HG02870 (cell line): ENCODE measurements around the gene SCLY.
"Not testable (repeated sequence)": the region's sequence is repeated elsewhere in the genome, so short reads cannot be mapped to it uniquely, and the experiment has no call there.

ENCODE experiments used
- ATAC-seq: cut with Tn5 transposase; IDR thresholded peaks from one replicate; pipeline ENCODE4 v1.9.1; 2021; ENCODE audit warnings: mild to moderate bottlenecking, moderate library complexity; ENCODE audit not compliant: unreplicated experiment

SCLY gene

DNA sequence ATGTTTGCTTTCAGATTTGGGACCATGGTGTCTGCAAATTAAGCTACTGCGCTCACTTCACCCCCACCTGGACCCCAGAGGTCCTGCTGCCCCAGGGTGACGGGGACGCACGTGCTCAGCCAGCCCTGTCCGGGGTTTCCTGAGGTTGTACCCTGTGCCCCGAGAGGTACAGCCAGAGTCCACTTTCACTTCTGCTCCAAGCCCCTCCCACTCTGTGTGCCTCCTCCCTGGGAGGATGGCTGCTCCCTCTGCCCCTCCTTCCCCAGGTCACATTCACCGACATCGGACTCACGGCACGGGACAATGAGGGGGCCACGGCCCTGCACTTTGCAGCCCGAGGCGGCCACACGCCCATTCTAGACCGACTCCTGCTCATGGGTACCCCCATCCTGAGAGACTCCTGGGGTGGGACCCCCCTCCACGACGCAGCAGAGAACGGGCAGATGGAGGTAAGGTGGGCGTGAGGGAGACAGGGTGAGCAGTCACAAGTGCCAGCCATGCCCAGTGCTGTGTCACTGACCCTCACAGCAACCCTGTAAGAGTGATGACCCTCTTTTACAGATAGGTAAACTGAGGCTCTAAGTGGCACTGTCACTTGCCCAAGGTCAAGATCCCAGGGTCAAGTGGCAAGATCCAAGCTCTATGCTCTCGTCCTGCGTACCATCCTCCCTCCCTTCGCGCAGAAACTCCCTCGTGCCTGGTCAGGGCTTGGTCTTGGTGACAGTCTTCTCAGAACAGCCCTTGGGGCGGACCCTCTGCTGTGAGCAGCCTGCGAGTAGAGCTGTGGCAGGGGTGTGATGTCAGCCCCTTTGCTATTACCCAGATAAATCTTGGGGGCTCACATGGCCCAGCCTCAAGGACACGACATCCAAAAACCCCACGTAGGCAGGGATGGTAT is 47.0 kb downstream of the SCLY start:
- peak; percentile 78 for ATAC-seq

DNA sequence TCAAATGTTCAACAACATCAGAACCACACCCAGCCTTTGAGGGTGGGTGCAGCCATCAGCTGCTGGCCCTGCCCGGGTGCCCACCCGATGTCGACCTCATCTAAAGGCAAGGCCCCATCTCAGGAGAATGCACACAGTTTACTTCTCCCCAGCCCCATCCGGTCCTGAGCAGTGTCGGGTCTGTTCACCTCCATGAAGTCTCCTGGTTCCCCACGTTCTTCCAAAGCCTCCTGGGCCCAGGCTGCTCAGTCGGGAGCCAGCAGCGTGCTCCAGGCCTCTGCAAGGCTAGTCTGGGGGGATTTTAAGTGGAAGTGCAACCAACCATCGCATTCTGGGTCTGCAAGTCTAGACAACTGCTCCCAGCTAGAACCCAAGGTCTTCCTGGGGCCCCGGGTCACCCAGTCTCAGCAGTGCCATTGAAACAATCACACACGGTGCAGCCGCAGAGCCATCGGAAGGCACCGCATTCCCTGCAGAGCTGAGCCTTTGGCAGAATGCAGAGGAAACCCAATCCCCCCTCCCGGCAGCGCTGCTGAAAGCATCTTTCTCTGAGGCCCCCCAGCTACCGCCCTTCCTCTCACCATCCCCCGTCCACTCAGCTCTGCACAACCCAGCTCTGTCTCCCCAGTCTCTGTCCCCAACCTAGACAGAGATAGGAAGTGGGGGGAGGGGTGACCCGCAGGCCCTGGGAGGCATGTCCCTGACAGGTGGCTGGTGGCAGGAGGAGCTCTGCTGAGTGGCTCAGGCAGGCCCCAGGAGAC is 47.8 kb downstream of the SCLY start:
- no peak for ATAC-seq

- no peak for ATAC-seq
Measured at GRCh38 chr2:238113611-238114010, 52.8 kb downstream of the SCLY start.

- ATAC-seq, result no peak
Measured at GRCh38 chr2:238114331-238114841, 53.6 kb downstream of the SCLY start.

DNA sequence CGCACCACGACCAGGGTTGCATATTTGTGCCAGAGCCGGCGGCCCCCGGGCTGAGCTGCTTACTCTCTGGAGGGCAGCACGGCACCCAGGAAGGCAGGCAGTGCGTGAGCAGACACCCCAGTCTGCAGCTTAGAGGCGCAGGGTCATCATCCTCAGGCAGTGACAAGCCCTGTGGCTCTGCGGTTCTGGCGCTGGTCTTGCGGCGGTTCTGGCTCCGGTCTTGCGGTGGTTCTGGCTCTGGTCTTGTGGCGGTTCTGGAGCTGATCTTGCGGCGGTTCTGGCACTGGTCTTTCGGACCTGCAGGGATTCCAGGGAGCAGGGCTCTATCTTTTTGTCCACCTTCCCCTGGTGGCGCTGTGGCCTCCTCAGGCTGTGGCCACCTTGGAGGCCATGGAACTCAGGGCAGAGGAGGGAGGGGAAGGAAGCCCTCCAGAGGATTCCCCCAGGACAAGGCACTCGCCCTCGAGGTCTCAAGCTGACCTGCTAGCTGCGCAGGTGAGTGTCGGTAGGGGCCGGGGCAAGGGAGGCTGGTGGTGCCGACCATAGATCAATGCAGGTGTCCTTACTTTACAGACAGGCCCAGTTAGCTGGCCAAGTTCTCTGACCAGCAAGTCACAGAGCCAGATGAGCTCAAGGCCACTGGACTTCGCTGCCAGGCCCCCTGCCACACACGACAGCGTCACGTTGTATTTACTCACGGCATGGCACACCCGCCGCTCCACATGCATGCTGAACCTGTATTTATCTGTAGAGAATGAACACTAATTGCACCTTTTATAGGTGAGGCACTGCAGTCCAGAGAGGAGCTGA is 54.3 kb downstream of the SCLY start:
- no peak for ATAC-seq

- not testable (repeated sequence) for ATAC-seq
Measured at GRCh38 chr2:238115709-238116108, 54.9 kb downstream of the SCLY start.

- no peak for ATAC-seq
Measured at GRCh38 chr2:238116298-238117198, 55.7 kb downstream of the SCLY start.

DNA sequence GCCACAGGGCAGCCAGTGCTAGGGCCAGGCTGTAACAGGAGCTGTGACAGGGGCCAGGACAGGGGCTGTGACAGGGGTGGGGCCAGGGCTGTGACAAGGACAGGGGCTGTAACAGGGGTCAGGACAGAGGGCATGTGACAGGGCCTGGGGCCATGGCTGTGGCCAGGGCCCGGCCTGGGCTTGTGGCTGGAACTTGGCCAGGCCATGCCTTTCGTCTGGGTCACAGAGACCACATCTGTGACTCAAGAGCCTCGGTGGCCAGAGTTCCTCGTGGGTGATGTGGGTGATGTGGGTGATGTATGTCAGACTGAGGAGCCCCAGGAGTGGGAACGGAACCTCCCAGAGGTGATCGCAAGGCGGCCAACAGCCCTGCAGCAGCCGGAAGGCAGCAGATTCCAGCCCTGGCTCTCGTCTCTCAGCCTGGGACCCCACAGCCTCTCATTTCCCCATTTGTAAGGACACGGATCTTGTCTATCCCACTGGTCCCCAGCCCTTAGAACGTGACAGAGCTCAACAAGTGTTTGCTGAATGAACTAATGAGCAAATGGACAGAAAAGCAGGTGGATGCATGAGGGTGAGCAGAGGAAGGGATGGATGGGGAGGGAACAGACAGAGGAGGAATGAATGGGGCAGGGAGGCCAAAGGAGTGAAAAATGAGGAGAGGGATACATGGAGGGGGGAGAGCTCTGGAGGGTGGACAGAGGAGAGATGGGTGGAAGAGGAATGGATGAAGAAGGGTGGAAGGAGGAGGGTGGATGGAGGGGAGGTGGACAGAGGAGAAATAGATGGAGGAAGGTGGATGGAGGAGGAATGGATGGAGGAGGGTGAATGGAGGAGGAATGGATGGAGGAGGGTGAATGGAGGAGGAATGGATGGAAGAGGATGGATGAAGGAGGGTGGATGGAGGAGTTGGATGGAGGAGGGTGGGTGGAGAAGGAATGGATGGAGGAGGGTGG is 56.7 kb downstream of the SCLY start:
- ATAC-seq, result no peak

- no peak for ATAC-seq
Measured at GRCh38 chr2:238119756-238120462, 59.1 kb downstream of the SCLY start.

DNA sequence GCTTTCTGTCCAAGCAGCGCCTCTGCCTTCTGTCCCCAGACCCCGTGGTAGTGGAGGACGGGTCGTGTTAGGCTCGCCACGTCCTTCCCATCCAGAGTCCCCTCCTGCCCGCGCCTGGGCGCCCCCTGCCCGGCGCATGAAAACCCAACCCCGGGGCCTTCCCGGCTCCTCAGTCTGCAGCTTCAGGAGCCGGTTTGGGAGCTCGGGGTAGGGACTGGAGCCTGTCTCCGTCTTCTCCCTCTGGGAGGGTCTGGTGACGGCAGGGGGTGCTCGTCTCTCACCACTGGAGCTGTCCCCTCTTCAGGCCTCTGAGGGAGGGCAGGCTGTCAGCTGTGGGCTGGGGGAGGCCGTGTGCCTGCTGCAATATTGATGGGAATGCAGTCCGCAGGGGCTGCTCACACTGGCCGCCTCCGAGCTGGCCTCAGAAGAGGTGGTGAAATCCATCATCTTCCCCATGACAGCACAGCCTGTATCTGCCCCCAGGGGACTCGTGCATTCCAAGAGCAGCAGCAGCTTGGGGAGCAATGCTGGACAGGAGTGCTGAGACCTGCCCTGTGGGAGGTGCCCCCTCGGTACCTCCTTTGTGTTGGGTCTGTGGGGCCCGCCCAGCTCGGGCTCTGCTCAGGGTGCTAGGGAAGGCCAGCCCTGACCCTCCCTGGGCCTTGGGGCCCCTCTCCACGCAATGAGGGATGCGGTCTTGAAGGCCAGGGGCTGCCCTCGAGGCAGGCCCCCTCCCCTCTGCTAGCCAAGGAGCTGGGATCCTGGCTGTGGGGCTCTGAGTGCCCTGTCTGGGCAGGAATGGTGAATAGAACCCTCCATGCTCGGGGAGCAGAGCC is 59.9 kb downstream of the SCLY start:
- ATAC-seq, result no peak

GRCh38 chr2:238121511-238122286 is 60.9 kb downstream of the SCLY start:
- no peak for ATAC-seq

DNA sequence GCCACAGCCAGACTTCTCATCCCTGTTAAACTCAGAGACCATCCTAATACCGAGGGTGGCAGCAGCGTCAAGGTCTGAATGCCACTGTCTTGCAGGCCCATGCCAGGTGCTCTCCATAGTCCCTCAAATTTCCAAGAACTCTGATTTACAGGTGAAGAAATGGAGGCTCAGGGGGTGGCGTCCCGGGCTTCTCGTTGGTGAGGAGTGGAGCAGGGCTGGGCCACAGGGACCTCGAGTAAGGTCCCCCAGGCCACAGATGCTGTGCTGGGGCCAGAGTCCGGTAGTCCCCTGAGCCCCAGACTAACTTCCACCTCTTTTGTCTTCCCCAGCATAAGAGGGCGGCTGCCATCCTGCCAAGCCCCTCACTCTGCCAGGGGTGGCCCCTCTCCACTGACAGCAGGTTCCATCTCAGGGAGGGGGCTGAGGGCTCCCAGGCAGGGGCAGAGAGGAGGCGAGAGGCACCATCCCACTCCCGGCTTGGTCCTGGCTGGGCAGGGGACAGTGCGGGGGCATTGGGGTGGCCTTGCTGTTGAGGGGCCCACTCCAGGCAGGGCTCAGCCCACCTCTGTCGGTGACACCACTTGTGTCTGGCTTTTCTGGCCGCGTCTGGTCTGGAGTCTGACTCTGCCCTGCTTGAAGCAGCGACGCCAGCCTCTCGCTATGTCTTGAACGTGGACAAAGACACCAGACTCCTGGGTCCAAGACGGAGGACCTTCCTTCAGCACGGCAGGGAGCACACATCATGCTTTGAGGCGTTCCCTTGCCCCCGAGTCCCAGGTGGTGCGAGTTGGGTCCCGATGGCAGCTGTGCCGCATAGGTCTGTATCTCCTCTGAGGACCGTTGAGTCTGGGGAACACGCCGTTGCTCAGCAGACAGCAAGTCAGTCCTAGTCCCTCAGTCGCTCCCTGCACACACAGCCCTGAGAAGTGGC is 61.8 kb downstream of the SCLY start:
- ATAC-seq, result no peak

DNA sequence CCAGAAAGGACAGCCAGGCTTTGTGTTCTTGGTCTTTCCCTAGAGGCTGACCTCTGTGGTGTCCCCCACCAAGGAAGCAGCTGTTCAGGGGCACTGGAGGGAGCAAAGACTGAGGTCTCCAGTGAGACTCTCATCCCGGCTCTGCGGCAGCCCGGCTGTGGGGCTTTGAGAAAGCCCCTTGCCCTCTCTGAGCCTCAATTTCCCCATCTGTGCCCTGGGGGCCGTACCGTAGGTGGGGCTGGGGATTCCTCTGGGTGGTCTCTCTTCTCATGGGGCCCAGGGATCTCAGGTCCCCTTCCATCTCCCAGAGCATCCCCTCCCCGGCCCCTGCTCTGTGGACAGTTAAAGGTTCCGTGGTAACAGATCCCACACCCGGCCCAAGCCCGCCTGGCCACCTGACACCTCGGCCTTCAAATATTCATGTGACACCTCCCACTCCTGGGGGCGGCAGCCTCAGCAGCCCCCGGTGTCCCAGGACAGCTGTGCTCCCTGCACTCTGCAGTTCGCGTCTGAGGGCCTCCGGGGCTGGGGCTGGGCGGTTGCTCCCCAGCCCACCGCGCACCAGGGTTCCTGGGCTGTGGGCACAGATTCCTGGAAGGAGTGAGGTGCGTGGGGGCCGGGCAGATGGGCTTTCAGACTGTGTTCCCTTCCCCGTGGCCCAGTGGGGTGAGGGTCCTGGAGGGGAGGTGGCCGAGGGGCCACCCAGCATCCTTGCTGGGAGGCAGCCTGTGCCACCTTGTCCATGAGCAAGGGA is 62.6 kb downstream of the SCLY start:
- no peak for ATAC-seq

DNA sequence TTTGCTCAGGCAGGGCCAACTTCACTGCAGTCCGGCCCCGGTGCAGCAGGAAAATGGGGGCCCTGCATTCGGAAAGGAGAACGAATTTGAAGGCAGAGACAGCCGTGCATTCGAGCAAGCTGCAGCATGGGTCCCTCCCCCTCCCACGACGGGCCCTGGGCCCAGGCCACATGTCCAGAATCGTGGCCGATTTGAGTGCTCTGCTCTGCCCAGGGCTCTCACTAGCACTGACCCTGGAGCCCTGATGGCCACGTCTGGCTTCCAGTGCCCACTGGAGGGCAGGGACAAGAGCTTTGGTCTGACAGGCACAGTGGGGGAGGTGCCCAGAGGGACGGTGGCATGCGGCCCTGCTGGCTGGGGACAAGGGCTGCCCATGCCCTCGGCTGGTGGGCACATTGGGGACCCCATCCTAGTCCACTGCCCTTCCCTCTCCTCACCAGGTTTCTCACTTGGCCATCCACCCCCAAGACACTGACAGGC is 63.2 kb downstream of the SCLY start:
- ATAC-seq, result no peak
